GM12873 (cell line): ENCODE data around the gene MYH7.

ENCODE experiments used
- TF ChIP-seq, protein P1 (sequence below): IDR thresholded peaks from 2 replicates; pipeline ENCODE4 v1.5.1; 2012; ENCODE audit warnings: low read depth, mild to moderate bottlenecking, moderate library complexity, low read length, control low read depth; ENCODE audit not compliant: insufficient read depth; ENCODE audit errors: missing control alignments

The MYH7 gene

DNA sequence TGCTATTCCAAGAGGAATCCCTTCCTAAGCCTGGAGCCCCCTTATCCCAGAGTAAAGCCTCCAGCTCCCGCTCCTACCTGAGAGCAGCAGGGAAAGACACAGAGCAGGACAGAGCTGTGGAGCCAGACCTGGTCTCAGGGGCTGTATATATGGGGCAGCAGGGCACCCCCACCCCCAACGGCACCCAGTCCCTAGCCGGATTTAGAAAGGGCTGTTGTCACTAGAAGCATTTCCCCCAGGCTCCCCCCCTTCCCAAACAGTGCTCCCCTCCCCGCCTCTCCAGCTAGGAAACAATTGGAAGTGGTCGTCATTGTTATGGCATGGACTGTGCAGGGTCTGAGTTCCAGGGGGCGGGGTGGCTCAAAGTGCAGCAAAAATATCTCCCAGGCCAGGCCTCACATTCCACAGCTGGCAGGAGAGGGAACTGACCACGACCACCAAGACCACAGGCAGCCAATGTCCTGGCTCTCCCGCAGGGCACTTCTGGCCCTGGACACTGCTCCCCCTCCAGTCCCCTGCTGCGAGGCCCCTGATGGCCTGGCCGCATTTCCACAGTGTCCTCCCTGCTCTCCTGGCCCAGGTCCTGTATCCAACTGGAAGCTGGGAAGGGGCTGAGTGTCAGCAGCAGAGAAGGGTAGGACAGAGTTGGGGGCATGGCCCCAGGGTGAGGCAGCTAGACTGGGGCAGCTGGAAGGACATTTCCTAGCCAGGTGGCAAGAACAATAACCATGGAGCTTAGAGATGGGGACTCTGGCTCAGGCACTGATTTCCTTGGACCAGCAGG, at the start of gene MYH7:
Gene MYH7 (minus strand): TSS at position 118 of the 784 bp plus-strand sequence. CDS start 1,928 bp downstream, outside the sequence.
- TF ChIP-seq, protein P1, sequence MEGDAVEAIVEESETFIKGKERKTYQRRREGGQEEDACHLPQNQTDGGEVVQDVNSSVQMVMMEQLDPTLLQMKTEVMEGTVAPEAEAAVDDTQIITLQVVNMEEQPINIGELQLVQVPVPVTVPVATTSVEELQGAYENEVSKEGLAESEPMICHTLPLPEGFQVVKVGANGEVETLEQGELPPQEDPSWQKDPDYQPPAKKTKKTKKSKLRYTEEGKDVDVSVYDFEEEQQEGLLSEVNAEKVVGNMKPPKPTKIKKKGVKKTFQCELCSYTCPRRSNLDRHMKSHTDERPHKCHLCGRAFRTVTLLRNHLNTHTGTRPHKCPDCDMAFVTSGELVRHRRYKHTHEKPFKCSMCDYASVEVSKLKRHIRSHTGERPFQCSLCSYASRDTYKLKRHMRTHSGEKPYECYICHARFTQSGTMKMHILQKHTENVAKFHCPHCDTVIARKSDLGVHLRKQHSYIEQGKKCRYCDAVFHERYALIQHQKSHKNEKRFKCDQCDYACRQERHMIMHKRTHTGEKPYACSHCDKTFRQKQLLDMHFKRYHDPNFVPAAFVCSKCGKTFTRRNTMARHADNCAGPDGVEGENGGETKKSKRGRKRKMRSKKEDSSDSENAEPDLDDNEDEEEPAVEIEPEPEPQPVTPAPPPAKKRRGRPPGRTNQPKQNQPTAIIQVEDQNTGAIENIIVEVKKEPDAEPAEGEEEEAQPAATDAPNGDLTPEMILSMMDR: no peak

DNA sequence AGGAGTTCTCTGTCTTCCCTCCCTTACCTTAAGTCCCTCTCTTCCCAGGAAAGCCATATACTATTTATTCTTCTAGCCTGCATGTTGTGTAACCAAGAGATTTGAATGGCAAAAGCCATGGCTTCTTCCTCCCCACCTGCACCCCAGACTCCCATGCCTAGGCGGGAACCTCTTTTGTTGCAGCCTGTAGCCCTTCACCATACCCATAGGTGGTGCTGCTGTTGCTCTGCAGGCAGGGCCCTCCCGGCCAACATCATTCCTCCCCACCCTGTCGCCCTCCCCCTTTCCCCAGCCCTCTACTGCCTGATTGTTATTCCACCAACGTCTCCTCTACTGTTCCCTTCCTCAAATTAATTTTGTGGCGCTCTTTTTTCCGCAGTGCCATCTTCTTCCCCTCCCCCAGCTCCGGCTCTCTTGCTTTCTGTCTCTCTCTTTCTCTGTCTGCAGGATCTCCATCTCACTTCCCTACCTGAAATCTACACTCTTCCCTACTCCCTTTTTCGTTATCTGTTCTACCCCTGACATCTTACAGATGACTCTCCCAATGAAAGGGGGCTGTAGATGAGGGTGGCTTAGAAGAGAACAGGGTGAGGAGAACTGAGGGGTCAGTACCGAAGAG, 47.9 kb upstream of the MYH7 start:
- TF ChIP-seq, protein P1: peak; percentile 63

DNA sequence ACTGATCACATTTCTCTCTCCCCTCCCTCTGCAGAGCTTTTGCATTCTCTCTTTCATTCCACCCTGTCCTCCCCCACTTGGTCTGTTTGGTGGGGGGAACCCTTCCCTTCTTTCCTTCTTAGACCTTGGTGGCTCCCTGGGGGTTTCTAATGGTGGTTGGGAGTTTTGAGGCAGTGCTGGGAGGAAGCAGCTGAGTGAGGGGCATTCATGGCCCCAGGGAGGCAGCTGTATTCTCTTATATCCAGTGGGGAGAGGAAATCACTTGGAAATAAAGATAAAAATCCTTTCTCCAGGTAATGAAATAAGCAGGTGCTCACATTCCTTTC, 47.3 kb upstream of the MYH7 start:
- TF ChIP-seq, protein P1: no peak

DNA sequence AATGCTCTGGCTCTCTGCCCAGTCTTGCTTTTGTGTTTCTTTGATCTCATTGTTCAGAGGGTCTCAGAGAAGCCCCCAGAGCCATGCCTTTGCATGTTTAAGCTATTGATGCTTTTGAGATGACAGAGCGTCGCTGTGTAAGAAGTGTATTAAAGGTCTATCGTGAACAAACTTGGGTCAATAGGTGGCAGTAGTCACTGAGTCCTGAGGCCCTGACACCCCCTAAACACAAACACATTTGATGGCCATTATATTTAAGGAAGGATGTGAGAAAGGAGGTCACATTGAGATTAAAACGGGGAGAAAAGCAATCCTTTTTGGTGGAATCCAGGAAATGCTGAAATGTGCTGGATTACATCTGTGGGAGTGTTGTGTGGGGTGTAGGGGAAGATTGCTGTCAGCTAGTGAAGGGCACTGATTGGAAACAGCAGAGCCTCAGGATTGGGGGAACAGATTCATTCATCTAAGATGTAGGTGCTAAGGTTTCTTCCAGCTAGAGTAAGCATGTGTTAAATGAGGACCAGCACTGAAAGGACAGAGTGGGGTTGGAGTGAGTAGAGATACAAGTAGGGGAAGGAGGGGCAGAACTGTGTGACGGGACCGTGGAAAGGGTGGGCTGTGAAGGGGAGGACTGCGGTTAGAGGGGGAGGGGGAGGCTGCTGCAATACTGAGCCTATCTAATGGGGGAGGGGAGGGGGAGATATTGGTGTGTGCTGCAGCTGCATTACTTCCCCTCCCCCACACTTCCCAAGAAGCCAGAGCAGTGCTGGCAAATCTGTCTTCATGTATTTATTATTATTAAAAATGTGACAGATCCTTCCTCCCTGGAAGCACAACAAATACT, 46.7 kb upstream of the MYH7 start:
- TF ChIP-seq, protein P1: peak; percentile 9

DNA sequence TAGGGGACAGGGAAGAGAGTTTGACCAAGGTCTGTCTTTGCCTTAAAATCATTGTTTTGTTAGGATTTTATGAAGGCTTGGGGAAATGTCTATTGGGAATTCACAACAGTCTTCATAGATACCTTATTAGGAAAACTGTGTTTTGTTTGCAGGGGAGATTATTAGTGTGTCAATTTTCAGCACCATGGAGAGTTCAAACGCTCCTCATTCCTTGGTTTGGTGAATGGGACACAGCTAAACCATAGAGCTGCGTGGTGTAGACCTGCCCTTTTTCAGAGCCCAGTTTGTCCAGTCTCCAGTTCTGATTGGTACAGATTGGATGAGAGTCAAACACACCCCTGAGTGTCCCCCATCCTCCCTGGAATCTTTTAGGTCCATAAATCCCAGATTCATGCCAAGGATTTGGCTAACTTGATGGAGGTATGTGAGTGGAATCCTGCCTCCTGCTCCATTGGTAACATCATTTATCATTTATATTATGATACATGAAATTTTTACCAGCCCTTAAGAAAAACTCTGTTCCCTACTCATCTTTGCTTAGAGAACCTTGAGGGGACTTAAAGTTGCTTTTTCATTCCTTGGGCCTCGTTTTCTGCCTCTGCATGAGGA, 46.0 kb upstream of the MYH7 start:
- TF ChIP-seq, protein P1: no peak

DNA sequence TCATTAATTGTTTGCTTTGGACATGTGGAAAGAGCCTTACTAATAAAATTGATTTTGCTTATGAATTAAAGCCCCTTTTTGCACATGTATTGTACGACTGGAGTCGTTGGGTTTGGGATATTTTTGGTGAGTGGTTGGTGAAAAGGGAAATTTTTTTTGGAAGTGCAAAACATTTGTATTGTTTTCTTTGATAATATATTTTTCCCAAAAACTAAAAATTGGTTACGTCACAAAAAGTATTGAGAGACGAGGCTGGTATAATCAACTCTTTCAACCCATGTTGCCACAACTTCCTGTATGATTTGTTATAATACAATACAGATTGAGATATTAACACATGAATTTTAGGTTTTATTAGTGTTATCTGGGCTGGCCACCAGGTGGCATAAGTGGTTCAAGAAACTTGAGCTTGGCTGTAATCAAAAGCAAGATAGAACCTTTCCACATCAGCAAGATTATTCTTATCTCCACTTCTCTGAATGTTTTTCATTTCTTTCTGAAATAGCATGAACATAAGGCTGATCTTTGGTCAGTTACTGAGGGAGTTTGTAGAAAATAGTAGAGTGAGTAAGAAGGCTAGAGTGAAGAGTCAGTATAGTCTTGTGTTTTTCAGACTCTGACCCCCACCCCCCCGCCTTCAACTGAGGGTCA, 42.8 kb upstream of the MYH7 start:
- TF ChIP-seq, protein P1: peak; percentile 65
